Tracheal epithelial cell (primary cell): ENCODE data around the gene VPS37C. TPM values are rescaled to one million over a fixed set of nuclear protein-coding genes. Genes with fewer than 3 reads are reported as not detected.

Experiments
- total RNA-seq: library from RNA; depleted of rRNA; stranded (reverse); fragments of >200 nt; gene quantifications from 2 replicates; pipeline ENCODE4 v1.2.1, GENCODE V29; 2014

The VPS37C gene
- total RNA-seq, result 8.2 and 10.9 TPM in 2 replicates

DNA sequence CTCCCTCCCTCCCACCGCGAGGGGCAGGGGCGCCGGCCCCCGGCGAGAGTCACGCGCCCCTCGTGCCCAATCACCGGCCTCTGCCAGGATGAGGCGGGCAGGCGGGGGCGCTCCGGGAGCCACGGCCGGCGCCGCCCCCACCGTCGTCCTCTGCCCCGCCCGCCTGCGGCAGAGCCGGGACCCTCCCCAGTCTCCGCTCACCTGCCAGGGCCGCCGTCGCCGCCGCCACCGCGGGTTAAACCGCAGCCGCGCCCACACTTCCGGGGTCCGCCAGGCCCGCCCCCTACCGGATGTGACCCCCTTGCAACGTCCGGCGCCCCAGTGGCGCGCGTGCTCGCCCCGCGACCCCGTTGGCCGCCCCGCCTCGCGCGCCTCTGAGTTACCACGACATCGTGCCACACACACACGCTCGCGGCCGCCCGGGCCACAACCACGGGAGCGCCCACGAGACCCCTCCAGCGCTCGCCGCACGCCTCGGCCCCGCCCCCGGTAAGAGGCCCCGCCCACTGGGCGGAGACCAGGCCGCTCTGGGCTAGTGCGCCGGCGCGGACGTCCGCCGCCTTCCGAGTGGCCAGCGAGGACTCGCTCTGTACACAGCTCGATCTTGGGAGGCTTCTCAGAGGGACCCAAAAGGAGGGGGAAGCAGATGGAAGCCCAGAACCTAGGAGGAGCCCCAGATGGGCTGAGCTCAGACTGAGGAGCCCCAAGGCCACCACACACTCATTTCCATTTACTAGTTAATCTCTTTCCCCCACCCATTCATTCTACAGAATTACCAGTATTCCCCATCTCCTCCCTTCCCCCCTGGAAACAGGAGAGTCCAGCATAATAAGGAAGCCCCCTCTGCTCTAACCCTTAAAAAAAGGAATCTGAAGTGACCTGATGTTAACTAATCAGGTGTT, at the start of gene VPS37C:
Gene VPS37C (minus strand): TSS at position 237 of the 902 bp plus-strand sequence. CDS start 22,597 bp downstream, outside the sequence.

DNA sequence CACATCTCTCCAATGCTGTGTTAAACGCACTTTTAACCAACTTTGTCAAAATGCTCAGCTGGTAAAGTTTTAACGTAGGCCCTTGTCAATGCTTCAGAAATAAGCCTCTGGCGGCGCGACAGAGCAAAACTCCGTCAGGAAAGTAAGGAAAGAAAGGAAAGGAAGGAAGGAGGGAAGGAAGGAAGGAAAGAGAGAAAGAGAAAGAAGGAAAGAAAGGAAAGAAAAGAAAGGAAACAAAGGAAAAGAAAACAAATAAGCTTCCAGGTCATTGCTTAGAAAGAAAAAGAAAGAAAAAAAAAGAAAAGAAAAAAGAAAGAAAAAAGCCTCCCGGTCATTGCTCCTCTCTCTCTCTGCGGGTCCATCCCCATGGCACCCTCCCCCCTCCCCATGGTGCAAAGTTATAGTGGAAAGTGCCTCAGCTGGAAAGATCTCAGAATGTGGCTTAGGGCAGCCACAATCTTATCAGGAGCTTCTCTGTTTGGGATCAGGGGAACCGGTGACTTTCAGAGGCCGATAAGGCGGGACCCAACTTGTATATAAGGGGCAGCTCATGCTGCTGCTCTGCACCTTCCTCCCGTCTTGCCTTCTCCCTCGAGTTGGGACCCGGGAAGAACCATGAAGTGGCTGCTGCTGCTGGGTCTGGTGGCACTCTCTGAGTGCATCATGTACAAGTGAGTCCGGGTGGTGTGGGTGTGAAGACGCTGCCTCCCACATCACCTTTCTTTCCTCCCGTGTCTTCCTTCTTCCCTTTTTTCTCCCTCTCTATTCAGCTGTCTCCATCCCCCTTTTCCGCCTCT, 41.9 kb upstream of the VPS37C start, which contains the start of gene PGA3:
Gene PGA3 (plus strand): TSS at position 566 of the 797 bp plus-strand sequence. CDS start 50 bp downstream, at position 616.

Other genes starting within 250 kb of the VPS37C start
- 14.7 and 17.4 TPM in 2 replicates for gene TMEM109, start 247.3 kb downstream of the VPS37C start, total RNA-seq
- 32.4 and 208 TPM in 2 replicates for gene TMEM132A, start 237.0 kb downstream of the VPS37C start, total RNA-seq
- gene SLC15A3, start 209.2 kb downstream of the VPS37C start, total RNA-seq, result 0.85 and 2.9 TPM in 2 replicates
- under 0.01 TPM in 1 of 2 replicates, not detected in the other for gene CD6, start 189.7 kb downstream of the VPS37C start, total RNA-seq
- not detected in 2 replicates for gene CD5, start 58.9 kb downstream of the VPS37C start, total RNA-seq
- not detected in 2 replicates for gene PGA3, start 42.1 kb upstream of the VPS37C start, total RNA-seq
- gene PGA4, start 60.9 kb upstream of the VPS37C start, total RNA-seq, result not detected in 2 replicates
- not detected in 2 replicates for gene PGA5, start 79.7 kb upstream of the VPS37C start, total RNA-seq
- under 0.01 and 0.24 TPM in 2 replicates for gene VWCE, start 133.9 kb upstream of the VPS37C start, total RNA-seq
- 231 and 235 TPM in 2 replicates for gene DDB1, start 171.7 kb upstream of the VPS37C start, total RNA-seq
- 20.0 and 22.2 TPM in 2 replicates for gene TKFC, start 171.8 kb upstream of the VPS37C start, total RNA-seq
- 55.0 and 66.7 TPM in 2 replicates for gene CYB561A3, start 200.5 kb upstream of the VPS37C start, total RNA-seq
- gene TMEM138, start 200.9 kb upstream of the VPS37C start, total RNA-seq, result 12.8 and 16.8 TPM in 2 replicates
- 5.5 and 16.6 TPM in 2 replicates for gene TMEM216, start 231.2 kb upstream of the VPS37C start, total RNA-seq